ENCODE results near the gene TGFB2. TPM values are rescaled to one million over a fixed set of nuclear protein-coding genes. Genes with fewer than 3 reads are reported as not detected.

Gene TGFB2
- total RNA-seq, 1 donor from 2014 or later, result 38.6 TPM

GRCh38 chr1:218392780-218393179, 47.6 kb downstream of the TGFB2 start:
- no peak for DNase-seq

GRCh38 chr1:218394416-218394815, 49.3 kb downstream of the TGFB2 start:
- DNase-seq, result no peak

- DNase-seq, result no peak
These were observed 49.9 kb downstream of the TGFB2 start for GRCh38 chr1:218394989-218395388.

- DNase-seq, result no peak
These were observed 50.8 kb downstream of the TGFB2 start for GRCh38 chr1:218395916-218396315.

GRCh38 chr1:218397752-218398339, 52.7 kb downstream of the TGFB2 start:
- no peak for DNase-seq

GRCh38 chr1:218400624-218401023, 55.5 kb downstream of the TGFB2 start:
- DNase-seq, result no peak

GRCh38 chr1:218401441-218401997, 56.4 kb downstream of the TGFB2 start:
- DNase-seq, result no peak

GRCh38 chr1:218401998-218402785, 57.1 kb downstream of the TGFB2 start:
- no peak for DNase-seq

GRCh38 chr1:218402786-218403120, 57.6 kb downstream of the TGFB2 start:
- DNase-seq, result no peak

GRCh38 chr1:218403300-218403699, 58.2 kb downstream of the TGFB2 start:
- no peak for DNase-seq

GRCh38 chr1:218407630-218408029, 62.5 kb downstream of the TGFB2 start:
- no peak for DNase-seq

- no peak for DNase-seq
These were observed 63.0 kb downstream of the TGFB2 start for GRCh38 chr1:218408135-218408534.

GRCh38 chr1:218408942-218409341, 63.8 kb downstream of the TGFB2 start:
- no peak for DNase-seq

GRCh38 chr1:218409946-218410510, 64.9 kb downstream of the TGFB2 start:
- no peak for DNase-seq

- no peak for DNase-seq
These were observed 66.0 kb downstream of the TGFB2 start for GRCh38 chr1:218411101-218411500.

- no peak for DNase-seq
These were observed 67.0 kb downstream of the TGFB2 start for GRCh38 chr1:218412171-218412570.

- DNase-seq, result no peak
These were observed 68.0 kb downstream of the TGFB2 start for GRCh38 chr1:218413179-218413578.

- no peak for DNase-seq
These were observed 69.1 kb downstream of the TGFB2 start for GRCh38 chr1:218414060-218414728.

- DNase-seq, result no peak
These were observed 70.6 kb downstream of the TGFB2 start for GRCh38 chr1:218415726-218416125.

GRCh38 chr1:218421531-218421930, 76.4 kb downstream of the TGFB2 start:
- no peak for DNase-seq

- no peak for DNase-seq
These were observed 79.4 kb downstream of the TGFB2 start for GRCh38 chr1:218424502-218424901.

- no peak for DNase-seq
These were observed 80.7 kb downstream of the TGFB2 start for GRCh38 chr1:218425647-218426342.

- peak; percentile 17 for DNase-seq
These were observed 81.2 kb downstream of the TGFB2 start for GRCh38 chr1:218426343-218426657.

All from dermis blood vessel endothelial cell (primary cell).